GM23338 (cell line): Measurements from ENCODE around the gene IL9. TPM values are rescaled to one million over a fixed set of nuclear protein-coding genes. Genes with fewer than 3 reads are reported as not detected.

Experiments used
- ATAC-seq: fragments of 200-7000 bp; cut with Tn5 transposase; 3 replicates; pipeline ENCODE4 v1.9.1; 2020
- DNase-seq: peaks from one replicate; pipeline ENCODE4 v3.0.0-alpha.2; 2015; ENCODE audit warnings: low spot score
- H2AFZ ChIP-seq: fragments of 200-600 bp; sonication (generic); 2 replicates; pipeline ENCODE4 v1.8.0; 2016; ENCODE audit warnings: antibody characterized with exemption, mild to moderate bottlenecking, moderate library complexity
- H3F3A ChIP-seq: fragments of 200-600 bp; sonication (generic); replicated peaks from 2 replicates; pipeline ENCODE4 v1.8.0; 2017; ENCODE audit warnings: antibody characterized with exemption, mixed run types, low read depth
- H3K27ac ChIP-seq: fragments of 200-600 bp; sonication (generic); 2 replicates; pipeline ENCODE4 v1.6.1; 2016; ENCODE audit warnings: low read depth
- H3K27me3 ChIP-seq: fragments of 200-600 bp; sonication (generic); 2 replicates; pipeline ENCODE4 v1.8.0; 2016; ENCODE audit warnings: mild to moderate bottlenecking, mixed run types, moderate library complexity; ENCODE audit not compliant: insufficient read depth
- H3K36me3 ChIP-seq: fragments of 200-600 bp; sonication (generic); 2 replicates; pipeline ENCODE4 v1.8.0; 2016; ENCODE audit warnings: mild to moderate bottlenecking; ENCODE audit not compliant: insufficient read depth
- H3K4me1 ChIP-seq: fragments of 200-600 bp; sonication (generic); 2 replicates; pipeline ENCODE4 v1.8.0; 2016; ENCODE audit warnings: mild to moderate bottlenecking, moderate library complexity; ENCODE audit not compliant: insufficient read depth
- H3K4me2 ChIP-seq: fragments of 200-600 bp; sonication (generic); 2 replicates; pipeline ENCODE4 v1.7.1; 2017; ENCODE audit warnings: mixed run types
- H3K4me3 ChIP-seq: fragments of 200-600 bp; sonication (generic); 2 replicates; pipeline ENCODE4 v1.6.1; 2016; ENCODE audit warnings: mixed run types
- H3K79me2 ChIP-seq: fragments of 200-600 bp; sonication (generic); replicated peaks from 2 replicates; pipeline ENCODE4 v1.8.0; 2017; ENCODE audit warnings: mild to moderate bottlenecking; ENCODE audit not compliant: insufficient read depth
- H3K9me2 ChIP-seq: fragments of 200-600 bp; sonication (generic); 2 replicates; pipeline ENCODE4 v1.8.0; 2017; ENCODE audit not compliant: insufficient read depth
- H4K20me1 ChIP-seq: fragments of 200-600 bp; sonication (generic); replicated peaks from 2 replicates; pipeline ENCODE4 v1.8.0; 2017; ENCODE audit warnings: mild to moderate bottlenecking; ENCODE audit not compliant: insufficient read depth
- H3K27ac Mint-ChIP-seq: 2 replicates; pipeline ENCODE4 v1.8.0; 2020; ENCODE audit warnings: inconsistent platforms, mild to moderate bottlenecking, moderate library complexity, mixed read lengths
- H3K27me3 Mint-ChIP-seq: 3 replicates; pipeline ENCODE4 v1.8.0; 2022; ENCODE audit warnings: low read depth, mild to moderate bottlenecking, moderate library complexity, mixed read lengths, inconsistent platforms; ENCODE audit not compliant: insufficient read depth, poor library complexity
- H3K36me3 Mint-ChIP-seq: 3 replicates; pipeline ENCODE4 v1.8.0; 2021; ENCODE audit warnings: low read depth, mild to moderate bottlenecking, inconsistent platforms, moderate library complexity, mixed read lengths
- H3K4me1 Mint-ChIP-seq: 3 replicates; pipeline ENCODE4 v1.8.0; 2020; ENCODE audit warnings: mild to moderate bottlenecking, inconsistent platforms, mixed read lengths
- H3K4me3 Mint-ChIP-seq: 3 replicates; pipeline ENCODE4 v1.8.0; 2021; ENCODE audit warnings: moderate library complexity, mild to moderate bottlenecking, inconsistent platforms, mixed read lengths
- H3K9me3 Mint-ChIP-seq: 3 replicates; pipeline ENCODE4 v1.8.0; 2020; ENCODE audit warnings: moderate library complexity, mild to moderate bottlenecking, inconsistent platforms, mixed read lengths
- CREB1 ChIP-seq: fragments of 250-450 bp; sonication (Bioruptor Pico); IDR thresholded peaks from 2 replicates; pipeline ENCODE4 v1.5.0; 2020; ENCODE audit warnings: low read depth, mild to moderate bottlenecking, moderate library complexity
- CTCF ChIP-seq, 2 experiments: fragments of 200-600 bp in 1 of 2; sonication (generic) in 1 of 2; conservative IDR thresholded peaks; 2 replicates each; pipeline versions ENCODE4 v1.5.1 to v1.6.1; 2016 to 2017; ENCODE audit warnings: antibody characterized with exemption in 2 of 2, low read depth in 2 of 2, mild to moderate bottlenecking in 2 of 2, moderate library complexity in 1 of 2
- EZH2 ChIP-seq: fragments of 200-600 bp; sonication (generic); IDR thresholded peaks from one replicate; pipeline ENCODE4 v1.8.0; 2017; ENCODE audit warnings: antibody characterized with exemption, mild to moderate bottlenecking, low read depth; ENCODE audit not compliant: unreplicated experiment
- EZH2phosphoT487 ChIP-seq: fragments of 200-600 bp; sonication (generic); IDR thresholded peaks from one replicate; pipeline ENCODE4 v1.8.1; 2018; ENCODE audit warnings: antibody characterized with exemption; ENCODE audit not compliant: unreplicated experiment
- JUNB ChIP-seq: IDR thresholded peaks from one replicate; pipeline ENCODE4 v1.6.1; 2016; ENCODE audit warnings: antibody characterized with exemption; ENCODE audit not compliant: unreplicated experiment
- NANOG ChIP-seq: IDR thresholded peaks from 2 replicates; pipeline ENCODE4 v1.6.1; 2016; ENCODE audit warnings: antibody characterized with exemption, borderline replicate concordance
- POLR2AphosphoS5 ChIP-seq: IDR thresholded peaks from 2 replicates; pipeline ENCODE4 v1.6.1; 2016; ENCODE audit warnings: antibody characterized with exemption, low read depth
- STAT1 ChIP-seq: IDR thresholded peaks from one replicate; pipeline ENCODE4 v1.6.1; 2016; ENCODE audit warnings: antibody characterized with exemption; ENCODE audit not compliant: unreplicated experiment
- ZNF114 ChIP-seq: fragments of 250-450 bp; sonication (Bioruptor Pico); IDR thresholded peaks from 2 replicates; pipeline ENCODE4 v1.5.0; 2020; ENCODE audit warnings: mild to moderate bottlenecking, moderate library complexity
- ZNF331 ChIP-seq: fragments of 250-450 bp; sonication (Bioruptor Pico); IDR thresholded peaks from 2 replicates; pipeline ENCODE4 v1.5.0; 2020; ENCODE audit warnings: low read depth, mild to moderate bottlenecking, moderate library complexity
- ZNF462 ChIP-seq: fragments of 250-450 bp; sonication (Bioruptor Pico); IDR thresholded peaks from 2 replicates; pipeline ENCODE4 v1.5.0; 2020; ENCODE audit warnings: mild to moderate bottlenecking, moderate library complexity
- polyA plus RNA-seq: library from polyadenylated mRNA; unstranded; fragments of >200 nt; fragmentation: Nextera tagmentation; extraction: Ambion mirVana; gene quantifications from 2 replicates; pipeline ENCODE4 v1.2.1, GENCODE V29; 2016
- total RNA-seq: library from RNA; depleted of rRNA; stranded (reverse); fragments of >200 nt; shearing (Covaris generic); gene quantifications from 2 replicates; pipeline ENCODE4 v1.2.3, GENCODE V29; 2014
- TF ChIP-seq, protein P1 (sequence below): IDR thresholded peaks from one replicate; pipeline ENCODE4 v1.6.1; 2018; ENCODE audit warnings: antibody characterized with exemption; ENCODE audit not compliant: unreplicated experiment
- TF ChIP-seq, protein P2 (sequence below): IDR thresholded peaks from 2 replicates; pipeline ENCODE4 v1.6.1; 2016; ENCODE audit warnings: antibody characterized with exemption

IL9 gene
- total and polyA plus RNA-seq, 2 experiments from 2014 or later: not detected

- H3K9me2 ChIP-seq: no peaks in the 10 kb centered on the region
- Mint-ChIP-seq H3K9me3 (no peaks in the 10 kb centered on the region; the same call in 2 of the 3 replicates), H3K4me1 (peaks cover 16% of the 10 kb centered on the region; the same call in 2 of the 3 replicates), H3K27ac (no peak overlapping the region), H3K4me3 (no peak overlapping the region), H3K36me3 (no peaks in the 10 kb centered on the region), H3K27me3 (peaks cover 9% of the 10 kb centered on the region)
- no peak overlapping the region for H3K27ac ChIP-seq
- no peak for TF ChIP-seq STAT1
- TF ChIP-seq CTCF (conservative IDR thresholded peaks at IDR 0.05; ENCODE audit: low read depth in 2 of 2): no peak
- no peak for TF ChIP-seq ZNF331 (CRISPR knock-in tag)
- no peak for TF ChIP-seq ZNF462 (CRISPR knock-in tag)
- TF ChIP-seq POLR2AphosphoS5: no peak
- TF ChIP-seq JUNB: no peak
- no peak for TF ChIP-seq EZH2
- TF ChIP-seq, protein P1, sequence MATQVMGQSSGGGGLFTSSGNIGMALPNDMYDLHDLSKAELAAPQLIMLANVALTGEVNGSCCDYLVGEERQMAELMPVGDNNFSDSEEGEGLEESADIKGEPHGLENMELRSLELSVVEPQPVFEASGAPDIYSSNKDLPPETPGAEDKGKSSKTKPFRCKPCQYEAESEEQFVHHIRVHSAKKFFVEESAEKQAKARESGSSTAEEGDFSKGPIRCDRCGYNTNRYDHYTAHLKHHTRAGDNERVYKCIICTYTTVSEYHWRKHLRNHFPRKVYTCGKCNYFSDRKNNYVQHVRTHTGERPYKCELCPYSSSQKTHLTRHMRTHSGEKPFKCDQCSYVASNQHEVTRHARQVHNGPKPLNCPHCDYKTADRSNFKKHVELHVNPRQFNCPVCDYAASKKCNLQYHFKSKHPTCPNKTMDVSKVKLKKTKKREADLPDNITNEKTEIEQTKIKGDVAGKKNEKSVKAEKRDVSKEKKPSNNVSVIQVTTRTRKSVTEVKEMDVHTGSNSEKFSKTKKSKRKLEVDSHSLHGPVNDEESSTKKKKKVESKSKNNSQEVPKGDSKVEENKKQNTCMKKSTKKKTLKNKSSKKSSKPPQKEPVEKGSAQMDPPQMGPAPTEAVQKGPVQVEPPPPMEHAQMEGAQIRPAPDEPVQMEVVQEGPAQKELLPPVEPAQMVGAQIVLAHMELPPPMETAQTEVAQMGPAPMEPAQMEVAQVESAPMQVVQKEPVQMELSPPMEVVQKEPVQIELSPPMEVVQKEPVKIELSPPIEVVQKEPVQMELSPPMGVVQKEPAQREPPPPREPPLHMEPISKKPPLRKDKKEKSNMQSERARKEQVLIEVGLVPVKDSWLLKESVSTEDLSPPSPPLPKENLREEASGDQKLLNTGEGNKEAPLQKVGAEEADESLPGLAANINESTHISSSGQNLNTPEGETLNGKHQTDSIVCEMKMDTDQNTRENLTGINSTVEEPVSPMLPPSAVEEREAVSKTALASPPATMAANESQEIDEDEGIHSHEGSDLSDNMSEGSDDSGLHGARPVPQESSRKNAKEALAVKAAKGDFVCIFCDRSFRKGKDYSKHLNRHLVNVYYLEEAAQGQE: no peak
- no peak for TF ChIP-seq EZH2phosphoT487
- no peak for TF ChIP-seq CREB1 (CRISPR knock-in tag)
- TF ChIP-seq NANOG: no peak
- TF ChIP-seq ZNF114: no peak
- TF ChIP-seq, protein P2, sequence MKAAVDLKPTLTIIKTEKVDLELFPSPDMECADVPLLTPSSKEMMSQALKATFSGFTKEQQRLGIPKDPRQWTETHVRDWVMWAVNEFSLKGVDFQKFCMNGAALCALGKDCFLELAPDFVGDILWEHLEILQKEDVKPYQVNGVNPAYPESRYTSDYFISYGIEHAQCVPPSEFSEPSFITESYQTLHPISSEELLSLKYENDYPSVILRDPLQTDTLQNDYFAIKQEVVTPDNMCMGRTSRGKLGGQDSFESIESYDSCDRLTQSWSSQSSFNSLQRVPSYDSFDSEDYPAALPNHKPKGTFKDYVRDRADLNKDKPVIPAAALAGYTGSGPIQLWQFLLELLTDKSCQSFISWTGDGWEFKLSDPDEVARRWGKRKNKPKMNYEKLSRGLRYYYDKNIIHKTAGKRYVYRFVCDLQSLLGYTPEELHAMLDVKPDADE: no peak
- 0 out of 2 replicates have a peak, but pooled peaks cover 5% of the 10 kb centered on the region for H3K4me1 ChIP-seq
- no peak for DNase-seq
- no peaks in the 10 kb centered on the region for H4K20me1 ChIP-seq
- H3F3A ChIP-seq: no peaks in the 10 kb centered on the region
- no peaks in the 10 kb centered on the region for H3K79me2 ChIP-seq
- no peak overlapping the region for H2AFZ ChIP-seq
- no peaks in the 10 kb centered on the region for H3K36me3 ChIP-seq
- no peak for ATAC-seq
- H3K27me3 ChIP-seq: no peaks in the 10 kb centered on the region
- H3K4me2 ChIP-seq: no peak overlapping the region
- H3K4me3 ChIP-seq: no peak overlapping the region
Observed at GRCh38 chr5:135877570-135878155, 18.0 kb downstream of the IL9 start.
